Activated CD4-positive, alpha-beta T cell treated with anti-CD3 and anti-CD28 coated beads, Interleukin-2, Interleukin-4, amounts not matched to agents 100 ng/mL and 50 ng/mL, durations not matched to agents 16 hours and 8 hours (primary cell): ENCODE data around the gene GARIN5A.

Experiments used
- DNase-seq: peaks from one replicate; pipeline ENCODE4 v3.0.0-alpha.2; 2020; ENCODE audit warnings: low spot score

Gene GARIN5A

DNA sequence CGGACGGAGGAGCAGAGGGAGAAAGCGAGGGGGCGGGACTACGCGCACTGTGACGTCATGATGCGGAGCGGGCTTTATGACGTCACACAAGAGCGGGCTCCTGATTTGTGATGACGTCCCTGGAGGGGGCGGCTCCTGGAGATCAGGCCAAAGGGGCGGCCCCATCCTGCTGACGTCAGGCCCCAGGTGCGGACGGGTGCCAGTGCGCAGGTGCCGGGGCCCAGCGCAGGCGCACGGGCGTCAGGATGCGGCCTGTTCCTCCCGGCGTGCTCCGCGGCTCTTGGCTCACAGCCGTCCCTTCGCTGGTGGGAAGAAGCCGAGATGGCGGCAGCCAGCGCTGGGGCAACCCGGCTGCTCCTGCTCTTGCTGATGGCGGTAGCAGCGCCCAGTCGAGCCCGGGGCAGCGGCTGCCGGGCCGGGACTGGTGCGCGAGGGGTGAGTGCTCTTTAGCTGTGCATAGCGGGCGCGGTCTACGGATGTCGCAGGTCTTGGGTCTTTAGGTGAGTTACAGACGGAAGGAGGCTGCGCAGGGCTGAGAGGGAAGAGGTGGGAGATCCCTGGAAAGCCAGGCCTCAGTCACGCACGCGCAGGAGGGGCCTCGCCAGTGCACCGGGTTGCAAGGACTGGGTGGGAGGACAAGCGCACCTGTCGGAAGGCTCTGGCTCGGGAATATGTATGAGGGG lies at the start of gene GARIN5A, which contains the start of gene EMC10:
Gene GARIN5A, minus strand, starts transcription at position 625 of the 683 bp plus-strand sequence. Its CDS starts 460 bp downstream, at position 165.
Gene EMC10, plus strand, starts transcription at position 284 of the 683 bp plus-strand sequence. Its CDS starts 38 bp downstream, at position 322.
- peak; percentile 94 for DNase-seq

DNA sequence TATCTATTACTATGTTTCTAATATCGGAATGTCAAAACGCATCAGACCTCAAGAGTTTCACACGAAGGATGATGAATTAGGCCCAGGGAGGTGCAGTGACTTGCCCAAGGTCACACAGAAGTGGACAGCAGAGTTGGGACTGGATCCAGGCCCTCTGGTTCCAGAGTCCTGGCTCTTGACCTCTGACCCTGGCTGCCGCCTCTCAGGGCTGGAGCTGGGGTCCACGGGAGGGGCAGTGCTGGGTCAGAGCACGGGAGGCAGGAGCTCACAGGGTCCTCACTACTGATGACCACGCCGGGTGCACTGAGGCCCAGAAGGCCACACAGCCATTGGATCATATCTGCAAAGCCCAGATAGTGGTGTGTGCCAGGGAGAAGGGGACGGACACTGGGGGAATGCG lies 46.2 kb upstream of the GARIN5A start:
- no peak for DNase-seq

DNA sequence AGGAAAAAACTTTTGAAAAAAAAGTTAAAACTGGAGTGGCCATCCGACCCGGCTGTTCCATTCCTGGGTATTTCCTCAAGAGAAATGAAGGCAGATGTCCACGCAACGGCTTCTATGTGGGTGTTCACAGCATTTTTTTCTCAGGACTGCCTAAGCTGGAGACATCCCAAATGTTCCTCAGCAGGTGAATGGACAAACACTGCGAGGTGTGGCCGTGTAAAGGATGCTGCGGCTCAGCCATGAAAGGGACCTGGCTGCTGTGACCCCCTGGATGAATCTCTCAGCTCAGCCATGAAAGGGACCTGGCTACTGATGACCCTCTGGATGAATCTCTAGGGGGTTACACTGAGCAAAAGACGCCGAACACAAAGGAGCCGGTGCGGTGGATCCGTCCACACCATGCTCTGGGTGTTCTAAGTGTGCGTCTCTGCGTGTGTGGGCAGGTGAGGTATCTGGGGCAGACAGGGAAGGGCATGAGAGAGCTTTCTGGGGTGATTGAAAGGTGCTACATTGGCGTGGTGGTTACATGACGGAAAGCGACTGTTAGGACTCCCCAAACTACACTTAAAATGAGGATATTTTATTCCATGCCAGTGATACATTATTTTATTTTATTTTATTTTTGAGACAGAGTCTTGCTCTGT lies 44.3 kb upstream of the GARIN5A start:
- DNase-seq: no peak

DNA sequence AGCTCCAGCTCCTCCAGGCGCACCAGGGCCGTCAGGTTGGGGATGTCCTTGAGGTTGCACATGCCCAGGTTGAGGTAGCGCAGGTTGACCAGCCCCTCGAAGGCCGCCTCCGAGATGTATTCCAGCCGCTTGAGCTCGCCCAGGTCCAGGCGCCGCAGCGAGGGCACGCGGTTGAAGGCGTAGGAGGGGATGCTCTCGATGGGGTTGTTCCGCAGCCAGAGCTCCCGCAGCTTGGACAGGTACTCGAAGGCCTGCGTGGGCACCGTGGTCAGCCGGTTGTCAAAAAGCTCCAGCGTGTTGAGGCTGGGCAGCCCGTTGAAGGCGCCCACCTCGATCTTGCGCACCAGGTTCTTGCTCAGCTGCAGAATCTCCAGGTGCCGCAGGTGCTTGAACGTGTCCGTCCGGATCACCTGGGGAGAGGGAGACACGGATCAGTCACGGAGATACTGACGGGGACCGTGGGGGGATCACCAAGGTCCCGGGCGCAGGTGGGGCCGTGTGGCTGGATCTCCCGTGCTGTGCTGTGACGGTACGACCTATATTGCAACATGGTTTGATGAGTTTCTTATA lies 42.4 kb upstream of the GARIN5A start:
- no peak for DNase-seq

DNA sequence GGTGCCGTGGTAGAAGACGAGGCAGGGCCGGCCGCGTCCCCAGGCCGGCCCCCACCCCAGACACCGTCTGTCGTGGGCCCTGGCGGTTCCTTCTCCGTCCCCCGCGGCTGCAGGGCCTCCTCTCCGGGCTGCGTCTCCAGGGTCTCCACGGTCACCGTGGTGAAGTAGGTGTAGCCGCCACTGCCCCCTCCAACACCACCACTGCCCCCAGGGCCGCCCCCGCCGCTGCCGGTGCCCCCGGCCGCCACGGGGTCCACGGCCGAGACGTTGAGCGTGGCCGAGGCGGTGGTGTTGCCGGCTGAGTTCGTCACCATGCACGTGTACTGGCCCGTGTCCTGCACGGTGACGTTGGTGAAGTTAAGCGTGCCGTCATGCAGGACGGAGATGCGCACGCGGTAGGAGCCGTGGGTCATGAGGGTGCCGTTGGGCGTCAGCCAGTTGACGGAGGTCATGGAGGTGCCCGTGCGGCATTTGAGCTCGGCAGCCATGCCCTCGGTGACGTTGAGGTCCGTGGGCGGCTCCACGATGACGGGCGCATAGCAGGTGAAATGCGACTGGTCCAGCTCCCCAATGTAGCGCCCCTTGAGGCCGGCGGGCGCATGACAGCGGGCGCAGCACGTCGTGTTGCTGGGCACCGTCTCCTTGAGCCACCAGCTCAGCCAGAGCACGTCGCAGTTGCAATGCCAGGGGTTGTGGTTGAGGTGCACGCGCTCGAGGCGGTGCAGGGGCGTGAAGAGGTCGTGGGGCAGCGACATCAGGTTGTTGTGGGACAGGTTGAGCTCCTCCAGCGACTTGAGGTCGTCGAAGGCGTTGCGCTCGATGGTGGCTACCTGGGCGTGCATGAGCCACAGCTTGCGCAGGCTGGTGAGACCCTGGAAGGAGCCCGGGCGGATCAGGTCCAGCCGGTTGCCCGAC lies 41.7 kb upstream of the GARIN5A start:
- DNase-seq: no peak

DNA sequence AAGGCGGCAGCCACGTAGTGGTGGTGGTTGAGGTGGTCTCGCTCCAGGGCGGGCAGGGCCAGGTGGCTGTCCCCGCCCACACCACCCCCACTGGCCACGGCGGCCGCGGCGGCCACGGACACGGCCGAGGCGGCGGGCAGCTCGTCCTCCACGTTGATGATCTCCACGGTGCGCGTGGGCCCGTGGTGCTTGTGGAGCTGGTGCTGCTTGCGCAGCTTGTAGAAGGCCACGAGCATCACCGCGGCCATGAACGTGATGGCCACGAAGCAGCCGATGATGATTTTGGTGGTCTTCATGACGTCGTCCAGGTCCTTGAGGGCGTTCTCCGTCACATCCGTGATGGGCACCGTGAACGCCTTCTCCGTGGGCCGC lies 41.0 kb upstream of the GARIN5A start:
- DNase-seq: no peak

DNA sequence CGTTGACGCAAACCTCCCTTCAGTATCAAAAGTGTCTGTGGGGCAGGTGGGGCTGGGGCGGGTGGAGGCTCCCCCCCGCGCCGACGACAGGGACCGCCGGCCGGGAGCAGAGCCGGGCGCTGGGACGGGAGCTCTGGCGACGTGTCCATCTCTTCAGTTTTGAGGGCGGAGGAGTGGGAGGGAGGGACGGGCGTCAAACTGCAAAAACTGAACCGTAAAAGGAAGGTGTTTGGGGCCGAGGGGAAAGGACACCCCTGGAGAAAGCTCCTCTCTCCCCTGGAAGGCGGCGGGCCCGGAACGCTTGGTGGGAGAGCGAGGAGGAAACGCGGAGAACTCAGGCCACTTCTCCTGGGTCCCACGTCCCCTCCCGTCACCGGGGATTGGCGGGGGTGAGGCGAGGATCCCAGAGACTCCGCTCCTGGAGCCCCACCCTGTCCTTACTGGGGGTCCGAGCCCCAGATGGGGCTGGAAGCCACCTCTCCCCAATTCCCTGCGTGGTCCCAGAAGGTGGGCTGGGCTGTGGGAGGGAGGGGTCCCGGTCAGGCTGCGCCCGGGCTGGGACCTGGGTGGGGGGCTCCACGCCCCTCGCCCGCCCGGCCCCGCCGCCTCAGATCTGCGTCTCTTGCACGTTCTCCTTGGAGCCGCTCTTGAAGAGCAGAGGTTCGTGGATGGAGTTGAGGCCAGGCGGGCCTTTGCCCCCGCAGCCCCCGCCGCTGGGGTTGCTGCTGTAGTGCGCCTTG lies 40.5 kb upstream of the GARIN5A start:
- DNase-seq: no peak

DNA sequence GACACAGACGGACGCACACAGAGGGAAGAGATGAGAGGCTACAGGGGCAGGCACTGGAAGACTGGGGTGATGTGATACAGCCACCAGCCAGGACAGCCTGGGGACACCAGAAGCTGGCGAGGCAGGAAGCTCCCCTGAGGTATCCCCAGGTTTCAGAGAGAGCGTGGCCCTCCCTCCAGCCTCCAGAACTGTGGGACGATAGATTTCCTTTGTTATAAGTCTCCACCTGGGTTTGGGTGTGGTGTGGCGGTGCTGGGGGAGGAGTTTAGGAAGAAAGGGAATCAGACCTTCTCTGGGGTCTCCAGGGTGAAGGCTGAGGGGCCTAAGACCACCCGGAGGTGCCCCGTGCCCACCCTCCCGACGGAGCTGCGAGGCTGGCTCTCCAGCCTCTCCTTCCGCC lies 39.8 kb upstream of the GARIN5A start:
- no peak for DNase-seq

DNA sequence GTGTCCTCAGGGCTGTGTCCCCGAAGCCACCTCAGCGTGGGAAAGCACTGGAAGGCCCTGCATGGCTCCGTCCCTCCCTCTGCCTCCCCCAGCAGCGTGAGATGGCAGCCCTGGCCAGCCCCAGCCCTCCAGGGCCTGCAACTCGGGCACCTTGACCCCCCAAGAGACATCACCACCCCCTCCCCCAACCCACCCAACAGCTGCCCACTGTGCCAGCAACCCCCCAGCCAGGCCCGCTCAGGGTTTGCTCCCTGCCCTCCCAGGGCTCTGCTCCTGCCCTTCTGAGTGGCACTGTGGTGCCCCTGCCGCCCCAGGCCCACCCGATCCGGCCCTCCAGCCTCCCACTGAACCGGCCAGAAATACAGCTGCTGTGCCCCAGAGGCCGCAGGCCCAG lies 38.5 kb upstream of the GARIN5A start:
- no peak for DNase-seq

DNA sequence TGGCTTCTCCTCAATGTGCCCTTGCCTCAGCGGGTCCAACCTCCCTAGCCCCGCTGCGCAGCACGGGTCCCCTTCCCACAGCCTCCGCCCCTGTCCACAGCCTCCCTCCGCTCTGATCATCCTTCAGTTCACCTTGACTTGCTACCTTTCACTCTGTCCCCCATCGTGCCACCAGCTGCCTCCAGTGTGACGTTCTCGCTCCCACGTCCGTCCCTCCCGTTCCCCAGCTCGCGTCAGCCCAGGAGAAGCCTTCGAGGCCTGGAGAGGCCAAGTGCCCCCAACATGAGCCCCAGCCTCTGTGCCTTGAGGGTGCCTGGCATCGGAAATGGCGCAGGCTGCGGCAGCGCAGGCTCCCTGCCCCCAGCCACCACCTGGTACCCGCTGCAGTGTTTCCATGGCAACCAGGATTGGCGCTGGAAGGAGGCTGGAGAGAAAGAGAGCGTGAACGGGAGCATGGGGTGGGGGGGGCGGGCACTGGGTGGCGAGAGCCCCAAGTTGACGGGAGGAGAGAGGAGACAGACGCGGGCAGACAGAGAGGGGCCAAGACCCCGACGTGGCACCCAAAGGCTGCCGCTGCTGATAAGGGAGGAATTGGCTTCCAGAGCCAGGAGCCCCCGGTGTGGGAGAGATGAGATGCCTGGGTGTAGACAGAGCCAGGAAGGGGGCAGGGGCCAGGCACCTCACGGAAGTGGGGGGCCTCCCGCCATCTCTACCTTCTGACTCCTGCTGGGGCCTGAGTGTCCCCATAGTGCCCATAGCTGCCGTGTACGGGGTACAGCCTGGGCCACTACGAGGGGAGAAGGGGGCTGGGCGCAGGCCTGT lies 37.9 kb upstream of the GARIN5A start:
- no peak for DNase-seq

DNA sequence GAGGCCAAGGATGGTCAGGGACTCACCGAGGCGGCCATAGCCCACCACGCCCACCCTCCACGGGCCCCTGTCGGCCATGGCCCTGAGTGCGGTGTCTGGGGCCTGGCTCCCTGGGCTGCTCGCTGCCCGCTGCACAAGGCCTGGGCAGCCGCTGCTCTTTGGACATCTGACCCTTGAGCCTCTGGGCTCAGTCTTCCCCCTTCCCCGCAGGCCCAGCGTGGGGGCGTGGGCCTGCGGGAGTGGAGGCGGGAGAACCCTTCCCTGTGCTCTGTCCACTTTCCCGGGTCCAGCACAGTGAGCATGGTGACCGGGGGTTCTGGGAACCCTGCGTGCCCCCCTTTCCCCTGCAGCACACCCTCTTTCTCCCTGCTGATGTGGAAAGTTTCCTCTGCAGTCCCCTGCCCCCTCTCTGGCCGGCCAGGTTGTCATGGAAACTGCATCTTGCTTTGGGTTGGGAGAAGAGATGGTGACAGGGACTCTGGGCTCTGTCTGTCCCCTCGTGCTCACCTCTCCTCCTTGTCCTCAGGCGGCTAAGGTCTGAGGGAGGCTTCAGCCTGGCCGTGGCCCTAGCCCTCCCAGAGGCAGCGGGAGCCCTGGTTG lies 37.2 kb upstream of the GARIN5A start, which contains the start of gene ASPDH:
Gene ASPDH, minus strand, starts transcription at position 168 of the 600 bp plus-strand sequence. Its CDS starts 90 bp downstream, at position 78.
- DNase-seq: no peak

DNA sequence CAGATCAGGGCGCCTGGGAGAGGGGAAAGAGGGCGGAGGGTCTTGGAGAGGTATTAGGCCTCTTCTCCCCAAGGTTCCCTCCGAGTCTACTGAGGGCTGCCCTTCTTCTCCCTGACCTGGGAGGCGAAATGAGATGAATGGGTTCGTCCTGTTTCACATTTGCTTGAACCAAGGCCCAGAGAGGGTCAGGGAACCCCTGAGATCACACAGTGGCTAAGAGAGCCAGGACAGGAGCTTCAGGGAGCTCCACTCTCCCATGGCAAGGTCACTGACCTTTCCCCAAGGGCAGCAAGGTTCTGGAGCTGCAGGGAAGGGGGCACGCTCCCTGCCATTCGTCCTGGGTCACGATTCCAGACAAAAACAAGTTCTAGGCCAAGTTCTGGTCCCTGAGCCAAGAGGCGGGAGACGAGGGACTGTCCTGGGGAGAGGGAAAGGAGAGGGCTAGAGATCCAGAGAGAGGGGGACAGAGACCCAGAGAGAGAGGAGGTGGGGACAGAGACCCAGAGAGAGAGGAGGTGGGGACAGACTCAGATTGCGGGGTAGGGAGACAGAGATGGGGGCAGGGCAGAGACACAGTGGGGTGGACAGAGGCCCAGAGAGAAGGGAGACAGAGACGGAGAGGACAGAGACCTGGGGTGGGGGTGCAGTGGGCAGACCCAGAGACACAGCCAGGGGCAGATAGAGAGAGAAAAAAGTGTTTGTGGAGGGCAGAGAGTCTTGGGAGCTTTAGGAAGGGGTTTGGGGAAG lies 36.5 kb upstream of the GARIN5A start:
- DNase-seq: no peak

DNA sequence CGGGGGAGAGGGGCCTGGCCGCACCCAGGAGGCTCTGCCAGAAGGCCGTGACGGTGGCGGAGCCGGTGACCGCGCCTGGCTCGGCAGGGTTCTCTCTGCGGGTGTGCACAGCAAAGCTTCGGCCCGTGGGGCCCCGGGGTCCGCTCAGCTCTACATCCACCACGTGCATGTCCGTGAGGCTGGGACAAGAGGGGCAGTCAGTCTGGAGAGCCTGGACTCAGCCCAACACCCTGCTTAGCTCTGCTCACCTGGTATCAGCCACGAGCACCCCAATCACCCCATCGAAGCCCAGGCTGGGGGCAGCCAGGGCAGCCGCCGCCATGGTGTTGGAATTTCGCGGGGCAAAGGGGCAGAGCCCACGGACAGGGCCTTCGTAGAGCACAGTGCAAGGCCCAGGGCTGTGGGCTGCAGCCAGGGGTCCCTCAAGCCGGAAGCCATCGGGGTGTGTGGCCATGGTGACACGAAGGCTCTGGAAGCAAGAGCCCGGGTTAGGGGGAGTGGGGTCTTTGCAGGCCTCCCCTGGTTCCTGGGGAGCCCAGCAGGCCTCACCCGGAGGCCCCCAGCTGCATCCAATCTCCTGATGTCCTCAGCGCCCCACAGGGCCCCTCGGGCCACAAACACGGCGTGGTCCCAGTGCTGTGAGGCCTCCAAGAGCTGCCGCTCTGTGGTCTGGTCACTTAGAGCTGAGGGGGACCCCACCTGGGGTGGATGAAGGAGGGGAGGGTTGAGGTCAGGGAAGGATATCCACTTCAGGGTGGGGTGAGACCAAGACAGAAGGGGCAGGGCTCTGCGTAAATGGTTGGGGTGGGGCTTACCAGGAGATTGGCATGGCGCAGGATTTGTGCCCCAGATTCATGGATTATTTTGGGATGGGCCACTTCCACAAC lies 35.7 kb upstream of the GARIN5A start:
- DNase-seq: no peak

DNA sequence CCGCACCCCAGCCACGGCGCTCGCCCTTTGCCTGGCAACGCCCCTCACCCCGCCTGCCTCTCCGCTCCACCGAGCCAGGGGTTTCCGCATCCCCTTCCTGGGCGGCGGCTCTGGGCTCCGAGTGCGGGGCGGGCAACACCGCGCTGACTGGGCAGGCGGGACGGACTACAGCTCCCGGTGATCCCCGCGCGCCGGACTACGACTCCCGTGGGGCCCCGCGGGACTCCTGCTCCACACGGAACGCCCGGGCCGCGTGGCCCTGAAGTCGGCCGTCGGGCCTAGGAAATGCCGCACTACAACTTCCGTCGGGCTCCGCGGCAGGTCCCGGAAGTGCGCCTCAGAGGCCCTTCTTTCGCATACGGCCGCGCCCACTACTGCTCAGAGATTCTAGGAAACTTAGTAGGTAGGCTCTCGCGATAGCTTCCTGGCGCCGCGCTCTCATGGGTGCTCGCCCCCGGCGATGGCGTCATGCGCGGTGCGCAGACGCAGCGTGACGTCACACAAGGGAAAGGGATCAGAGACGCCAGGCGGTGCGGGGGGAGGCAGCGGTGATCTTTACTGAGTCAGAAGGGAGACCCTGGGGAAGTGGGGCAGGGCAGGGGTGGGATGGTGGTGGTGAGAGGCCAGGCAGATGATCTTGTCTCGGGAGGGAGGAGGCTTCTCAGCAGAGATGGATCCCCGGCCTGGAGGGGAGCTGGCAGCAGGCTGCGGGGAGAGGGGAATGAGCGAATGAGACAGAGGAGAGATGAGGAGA lies 34.6 kb upstream of the GARIN5A start, which contains the start of gene JOSD2:
Gene JOSD2, minus strand, starts transcription at position 123 of the 754 bp plus-strand sequence. CDS start 760 bp downstream, outside the sequence.
- DNase-seq: peak; percentile 98

DNA sequence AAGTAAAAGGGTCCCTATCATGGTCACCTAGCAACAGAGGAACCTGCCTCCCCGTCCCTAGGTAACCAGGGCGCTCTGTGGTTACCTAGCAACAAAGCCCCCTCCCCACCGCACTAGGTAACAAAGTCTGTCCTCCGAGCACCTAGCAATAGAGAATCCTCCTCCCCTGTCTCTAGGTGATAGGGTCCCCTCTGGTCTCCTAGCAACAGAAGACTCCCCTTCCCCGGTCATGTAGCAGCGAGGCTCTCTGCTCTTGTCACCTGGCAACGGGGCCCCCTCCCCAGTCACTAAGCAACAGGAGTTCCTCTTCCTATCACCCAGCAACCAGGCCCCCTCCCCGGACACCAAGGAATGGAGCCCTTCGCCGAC lies 34.0 kb upstream of the GARIN5A start:
- DNase-seq: no peak

DNA sequence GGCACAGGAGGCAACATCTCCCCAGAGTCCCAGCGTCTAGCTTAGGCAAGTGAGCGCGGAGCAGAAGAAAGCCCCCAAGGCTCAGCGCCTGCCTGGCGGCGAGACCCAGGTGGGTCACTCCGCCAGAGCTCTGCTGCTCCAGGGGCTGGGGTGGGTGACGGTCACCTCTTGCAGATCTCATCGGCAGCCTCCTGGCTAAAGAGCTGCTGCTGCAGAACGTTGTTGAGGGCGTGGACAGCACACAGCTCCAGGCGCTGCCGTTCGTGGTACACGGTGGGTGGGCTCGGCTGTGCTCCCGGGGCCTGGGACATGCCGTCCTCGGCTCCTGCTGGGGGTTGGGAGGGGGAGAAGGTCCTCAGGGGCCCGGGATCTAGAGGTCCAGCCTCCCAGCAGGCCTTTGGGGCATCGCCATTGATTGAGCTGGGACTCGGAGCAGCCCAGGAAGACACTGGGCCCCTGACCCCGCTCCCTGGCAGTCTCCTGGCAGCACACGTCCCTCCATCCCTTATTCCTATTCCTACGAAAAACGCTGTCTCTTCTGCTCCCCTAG lies 33.5 kb upstream of the GARIN5A start:
- no peak for DNase-seq

DNA sequence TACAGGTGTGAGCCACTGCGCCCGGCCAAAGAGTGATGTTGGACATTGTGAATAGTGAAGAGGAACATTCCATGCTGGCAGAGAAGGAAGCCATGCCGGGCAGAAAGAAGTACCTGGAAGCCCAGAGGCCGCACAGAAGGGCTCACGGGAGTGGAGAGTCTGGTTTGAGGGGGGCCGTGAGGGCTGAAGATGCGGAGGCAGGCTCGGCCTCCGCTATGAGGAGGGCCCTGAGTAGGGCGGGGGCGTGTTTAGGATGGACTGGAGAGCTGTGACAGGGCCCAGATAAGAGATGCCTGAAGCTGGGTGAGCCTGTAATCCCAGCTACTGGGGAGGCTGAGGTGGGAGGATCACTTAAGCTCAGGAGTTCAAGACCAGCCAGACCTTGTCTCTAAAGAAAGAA lies 32.7 kb upstream of the GARIN5A start:
- no peak for DNase-seq
